ENCODE data around the gene WDFY2. TPM values are rescaled to one million over a fixed set of nuclear protein-coding genes. Genes with fewer than 3 reads are reported as not detected.

Gene WDFY2
- total and polyA plus RNA-seq, 5 experiments from 2014 or later: 3.8 to 24.8 (median 4.4) TPM

Small RNA genes within 50 kb of the gene (microRNA-seq; reads per million reads assigned to microRNA genes)
- not detected for gene MIR4703 (ENCODE audit: borderline microRNAs expressed)

Other genes with a start within 250 kb of the WDFY2 start
- gene SERPINE3, start 244.8 kb upstream of the WDFY2 start, total RNA-seq: not detected
- not detected for gene SERPINE3, start 244.8 kb upstream of the WDFY2 start, polyA plus RNA-seq
- gene INTS6, start 131.4 kb upstream of the WDFY2 start, total RNA-seq: 10 to 100 TPM; 60.2 to 66.5 TPM
- 10 to 100 TPM; 20.9 to 25.1 (median 23.9) TPM for gene INTS6, start 131.4 kb upstream of the WDFY2 start, polyA plus RNA-seq
- gene DHRS12, start 219.7 kb downstream of the WDFY2 start, total RNA-seq: 10 to 100 TPM; 22.6 to 24.2 TPM
- 10 to 100 TPM; 22.1 to 33.2 (median 26.0) TPM for gene DHRS12, start 219.7 kb downstream of the WDFY2 start, polyA plus RNA-seq